ENCODE measurements around the gene CELA1.
"Not testable (repeated sequence)": the region's sequence is repeated elsewhere in the genome, so short reads cannot be mapped to it uniquely, and the experiment has no call there.

The CELA1 gene

GRCh38 chr12:51293696-51294095, 52.8 kb downstream of the CELA1 start:
- TF ChIP-seq, protein P1, sequence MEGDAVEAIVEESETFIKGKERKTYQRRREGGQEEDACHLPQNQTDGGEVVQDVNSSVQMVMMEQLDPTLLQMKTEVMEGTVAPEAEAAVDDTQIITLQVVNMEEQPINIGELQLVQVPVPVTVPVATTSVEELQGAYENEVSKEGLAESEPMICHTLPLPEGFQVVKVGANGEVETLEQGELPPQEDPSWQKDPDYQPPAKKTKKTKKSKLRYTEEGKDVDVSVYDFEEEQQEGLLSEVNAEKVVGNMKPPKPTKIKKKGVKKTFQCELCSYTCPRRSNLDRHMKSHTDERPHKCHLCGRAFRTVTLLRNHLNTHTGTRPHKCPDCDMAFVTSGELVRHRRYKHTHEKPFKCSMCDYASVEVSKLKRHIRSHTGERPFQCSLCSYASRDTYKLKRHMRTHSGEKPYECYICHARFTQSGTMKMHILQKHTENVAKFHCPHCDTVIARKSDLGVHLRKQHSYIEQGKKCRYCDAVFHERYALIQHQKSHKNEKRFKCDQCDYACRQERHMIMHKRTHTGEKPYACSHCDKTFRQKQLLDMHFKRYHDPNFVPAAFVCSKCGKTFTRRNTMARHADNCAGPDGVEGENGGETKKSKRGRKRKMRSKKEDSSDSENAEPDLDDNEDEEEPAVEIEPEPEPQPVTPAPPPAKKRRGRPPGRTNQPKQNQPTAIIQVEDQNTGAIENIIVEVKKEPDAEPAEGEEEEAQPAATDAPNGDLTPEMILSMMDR (IDR thresholded peaks at IDR 0.05; ENCODE audit: low read depth, low read length, missing control alignments), result no peak
- H3K4me3 ChIP-seq (ENCODE audit: low read depth, low read length), result no peak overlapping the region
- no peak for DNase-seq (ENCODE audit: low read depth)

- peak; percentile 30 for DNase-seq (ENCODE audit: low read depth)
- not testable (repeated sequence) for H3K4me3 ChIP-seq (ENCODE audit: low read depth, low read length)
- TF ChIP-seq, protein P1 (IDR thresholded peaks at IDR 0.05; ENCODE audit: low read depth, low read length, missing control alignments), result peak; percentile 33
Measured at GRCh38 chr12:51291603-51292513, 54.6 kb downstream of the CELA1 start.

- TF ChIP-seq, protein P1 (IDR thresholded peaks at IDR 0.05; ENCODE audit: low read depth, low read length, missing control alignments), result no peak
- no peak overlapping the region for H3K4me3 ChIP-seq (ENCODE audit: low read depth, low read length)
- no peak for DNase-seq (ENCODE audit: low read depth)
Measured at GRCh38 chr12:51285843-51286242, 60.6 kb downstream of the CELA1 start.

DNA sequence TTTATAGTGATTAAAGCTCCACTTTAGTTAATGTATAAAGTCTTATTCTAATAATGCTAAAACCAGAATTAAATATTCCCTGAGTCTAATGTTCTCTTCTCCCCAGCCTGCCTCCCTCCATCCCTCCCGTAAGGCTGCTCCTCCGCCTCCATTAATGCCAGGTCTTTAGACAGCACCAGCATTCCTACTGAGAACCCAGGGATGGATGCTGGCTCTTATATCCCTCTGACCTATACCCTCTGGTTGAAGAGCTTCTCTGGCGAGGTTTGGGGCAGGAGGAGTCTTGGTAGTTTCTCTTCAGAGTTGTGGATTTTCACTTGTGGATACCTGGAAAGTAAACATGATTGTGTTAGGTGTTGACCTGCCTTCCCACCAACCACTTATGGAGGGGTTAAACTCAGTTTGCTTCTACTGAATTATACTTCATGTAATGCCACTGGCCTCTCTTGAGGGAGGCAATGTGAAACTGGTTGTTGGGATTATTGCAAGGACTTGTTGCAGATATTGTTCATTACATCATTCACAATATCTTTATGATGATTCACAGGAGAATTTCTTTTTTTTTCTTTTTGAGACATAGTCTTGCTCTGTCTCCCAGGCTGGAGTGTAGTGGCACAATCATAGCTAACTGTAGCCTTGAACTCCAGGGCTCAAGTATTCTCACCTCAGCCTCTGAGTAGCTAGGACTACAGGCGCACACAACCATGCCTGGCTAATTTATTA, 65.1 kb downstream of the CELA1 start:
- DNase-seq (ENCODE audit: low read depth), result no peak
- TF ChIP-seq, protein P1 (IDR thresholded peaks at IDR 0.05; ENCODE audit: low read depth, low read length, missing control alignments), result no peak
- H3K4me3 ChIP-seq (ENCODE audit: low read depth, low read length), result no peak overlapping the region
